ENCODE measurements around the gene SNX25.

- TF ChIP-seq CREB5 (CRISPR knock-in tag; IDR thresholded peaks at IDR 0.05; ENCODE audit: low read depth), result no peak
- TF ChIP-seq ARNTL (CRISPR knock-in tag; IDR thresholded peaks at IDR 0.05; ENCODE audit: borderline replicate concordance, low read depth), result no peak
- no peak for TF ChIP-seq TOX (CRISPR knock-in tag; IDR thresholded peaks at IDR 0.05; ENCODE audit: borderline replicate concordance)
- no peak for TF ChIP-seq BACH2 (CRISPR knock-in tag; IDR thresholded peaks at IDR 0.05; ENCODE audit: borderline replicate concordance)
- TF ChIP-seq ZFP3 (CRISPR knock-in tag; IDR thresholded peaks at IDR 0.05), result no peak
- no peak for TF ChIP-seq ZNF70 (CRISPR knock-in tag; IDR thresholded peaks at IDR 0.05)
These were observed 61.5 kb downstream of the SNX25 start for GRCh38 chr4:185270885-185271284.
